DOHH2 (cell line): ENCODE measurements around the gene VWA3B.

ENCODE experiments used
- H3F3A ChIP-seq: fragments of 200-600 bp; sonication (generic), shearing (Covaris generic); 2 replicates; pipeline ENCODE4 v1.6.0; 2016; ENCODE audit warnings: antibody characterized with exemption, mild to moderate bottlenecking; ENCODE audit not compliant: control insufficient read depth, insufficient read depth
- H3K27ac ChIP-seq: fragments of 200-600 bp; sonication (generic); 2 replicates; pipeline ENCODE4 v1.5.1; 2014; ENCODE audit warnings: low read depth, mild to moderate bottlenecking, low read length, moderate library complexity
- H3K27me3 ChIP-seq: fragments of 200-600 bp; sonication (generic); 2 replicates; pipeline ENCODE4 v1.6.1; 2014; ENCODE audit warnings: mild to moderate bottlenecking, low read length, mixed read lengths; ENCODE audit not compliant: control insufficient read depth
- H3K36me3 ChIP-seq: fragments of 200-600 bp; sonication (generic); 2 replicates; pipeline ENCODE4 v1.6.1; 2014; ENCODE audit warnings: mild to moderate bottlenecking, low read length, moderate library complexity, mixed read lengths; ENCODE audit not compliant: control insufficient read depth
- H3K4me1 ChIP-seq: fragments of 200-600 bp; sonication (generic); 2 replicates; pipeline ENCODE4 v1.6.1; 2014; ENCODE audit warnings: mild to moderate bottlenecking, low read length, mixed read lengths; ENCODE audit not compliant: control insufficient read depth
- H3K4me2 ChIP-seq: fragments of 200-600 bp; sonication (generic); 2 replicates; pipeline ENCODE4 v1.6.0; 2014; ENCODE audit warnings: mild to moderate bottlenecking, low read length, moderate library complexity
- H3K4me3 ChIP-seq: fragments of 200-600 bp; sonication (generic); 2 replicates; pipeline ENCODE4 v1.5.1; 2014; ENCODE audit warnings: mild to moderate bottlenecking, low read length, mixed read lengths
- H3K79me2 ChIP-seq: fragments of 200-600 bp; sonication (generic); 2 replicates; pipeline ENCODE4 v1.6.1; 2014; ENCODE audit warnings: mild to moderate bottlenecking, low read length, mixed read lengths; ENCODE audit not compliant: control insufficient read depth
- H3K9me2 ChIP-seq: fragments of 200-600 bp; sonication (generic); replicated peaks from 2 replicates; pipeline ENCODE4 v1.6.1; 2014; ENCODE audit warnings: mild to moderate bottlenecking, low read length, mixed read lengths; ENCODE audit not compliant: control insufficient read depth
- H3K9me3 ChIP-seq: fragments of 200-600 bp; sonication (generic); 2 replicates; pipeline ENCODE4 v1.6.1; 2014; ENCODE audit warnings: antibody characterized with exemption, low read length, mixed read lengths; ENCODE audit not compliant: control insufficient read depth, insufficient read depth
- H4K20me1 ChIP-seq: fragments of 200-600 bp; sonication (generic); 2 replicates; pipeline ENCODE4 v1.6.0; 2014; ENCODE audit warnings: low read depth, mild to moderate bottlenecking, antibody characterized with exemption, low read length, moderate library complexity; ENCODE audit not compliant: control insufficient read depth, insufficient read depth
- CTCF ChIP-seq: fragments of 200-600 bp; sonication (generic); IDR thresholded peaks from one replicate; pipeline ENCODE4 v1.5.1; 2014; ENCODE audit warnings: antibody characterized with exemption, mild to moderate bottlenecking, low read depth, low read length; ENCODE audit not compliant: poor library complexity, severe bottlenecking
- EZH2phosphoT487 ChIP-seq: fragments of 200-600 bp; sonication (generic); IDR thresholded peaks from 2 replicates; pipeline ENCODE4 v1.6.1; 2017; ENCODE audit warnings: borderline replicate concordance, mild to moderate bottlenecking, antibody characterized with exemption, low read length, moderate library complexity, mixed read lengths

VWA3B gene

GRCh38 chr2:98108110-98108509 is 21.1 kb downstream of the VWA3B start:
- TF ChIP-seq CTCF = no peak
- TF ChIP-seq EZH2phosphoT487 = no peak
- Histone ChIP-seq H3K4me1 (no peaks in the 10 kb centered on the region), H3K4me2 (no peak overlapping the region), H4K20me1 (no peaks in the 10 kb centered on the region), H3K4me3 (no peak overlapping the region), H3K27me3 (no peaks in the 10 kb centered on the region), H3K9me2 (no peaks in the 10 kb centered on the region), H3K36me3 (no peaks in the 10 kb centered on the region), H3K79me2 (no peaks in the 10 kb centered on the region), H3F3A (no peaks in the 10 kb centered on the region), H3K27ac (no peak overlapping the region), H3K9me3 (no peaks in the 10 kb centered on the region)

GRCh38 chr2:98110741-98111140 is 23.8 kb downstream of the VWA3B start:
- Histone ChIP-seq H3K79me2 (no peaks in the 10 kb centered on the region), H3K27me3 (no peaks in the 10 kb centered on the region), H3K27ac (no peak overlapping the region), H3K4me1 (no peaks in the 10 kb centered on the region), H3K9me2 (no peaks in the 10 kb centered on the region), H3K4me3 (no peak overlapping the region), H3F3A (no peaks in the 10 kb centered on the region), H4K20me1 (no peaks in the 10 kb centered on the region), H3K9me3 (no peaks in the 10 kb centered on the region), H3K4me2 (no peak overlapping the region), H3K36me3 (no peaks in the 10 kb centered on the region)
- TF ChIP-seq EZH2phosphoT487 (no peak), CTCF (no peak)

DNA sequence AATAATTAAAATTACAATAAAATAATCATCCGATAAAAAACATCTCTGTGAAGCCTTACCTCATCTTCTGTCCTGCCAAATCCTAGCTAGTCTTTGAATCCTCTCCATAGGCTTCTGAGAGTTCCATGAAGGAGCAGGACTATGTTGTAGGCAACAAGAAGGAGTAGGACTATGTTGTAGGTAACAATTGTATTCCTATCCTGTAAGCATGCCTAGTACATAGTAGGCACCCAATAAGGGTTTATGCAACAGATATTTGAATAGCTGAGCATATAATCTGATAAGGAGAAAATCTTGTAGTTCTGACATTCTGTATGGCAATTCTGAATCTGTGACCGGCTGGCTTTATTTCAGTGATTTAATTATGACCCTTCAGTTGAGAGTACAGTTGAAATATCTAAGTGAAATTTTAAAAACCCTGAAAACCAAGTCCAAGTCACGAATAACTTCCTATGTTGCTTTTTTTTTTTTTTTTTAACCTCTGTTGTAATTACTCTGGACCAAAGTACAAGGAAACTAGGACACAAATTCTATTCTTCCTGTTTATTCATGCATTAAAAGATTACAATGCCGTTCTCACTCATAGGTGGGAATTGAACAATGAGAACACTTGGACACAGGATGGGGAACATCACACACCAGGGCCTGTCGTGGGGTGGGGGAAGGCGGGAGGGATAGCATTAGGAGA is 27.8 kb downstream of the VWA3B start:
- Histone ChIP-seq H3K27me3 (no peaks in the 10 kb centered on the region), H3K4me1 (no peaks in the 10 kb centered on the region), H3K27ac (no peak overlapping the region), H4K20me1 (no peaks in the 10 kb centered on the region), H3K9me3 (no peaks in the 10 kb centered on the region), H3F3A (no peaks in the 10 kb centered on the region), H3K4me3 (no peak overlapping the region), H3K79me2 (no peaks in the 10 kb centered on the region), H3K36me3 (no peaks in the 10 kb centered on the region), H3K4me2 (no peak overlapping the region), H3K9me2 (no peaks in the 10 kb centered on the region; the same call in 1 of the 2 replicates)
- TF ChIP-seq CTCF (no peak), EZH2phosphoT487 (no peak)
